Frontal cortex (tissue), 4 donors: Measurements from ENCODE around the gene SLC22A3. TPM values are rescaled to one million over a fixed set of nuclear protein-coding genes. Genes with fewer than 3 reads are reported as not detected.
"Not testable (repeated sequence)": the region's sequence is repeated elsewhere in the genome, so short reads cannot be mapped to it uniquely, and the experiment has no call there.

ENCODE experiments used
- DNase-seq, 2 donors: peaks; one replicate each; pipeline ENCODE4 v3.0.0; 2012; ENCODE audit warnings: low spot score in 2 of 2
- FAIRE-seq: peaks from 2 replicates; lab custom pipeline; 2012; peaks lifted over from hg19 to GRCh38; lab: Jason Lieb, UNC
- total RNA-seq: library from RNA; depleted of rRNA; stranded (reverse); fragments of >200 nt; gene quantifications from one replicate; pipeline ENCODE4 v1.2.3, GENCODE V29; 2014
- donor health status: control.
- donor health status: control.
- donor health status: control.

SLC22A3 gene
- total RNA-seq, 1 donor from 2014 or later, result 3.3 TPM

DNA sequence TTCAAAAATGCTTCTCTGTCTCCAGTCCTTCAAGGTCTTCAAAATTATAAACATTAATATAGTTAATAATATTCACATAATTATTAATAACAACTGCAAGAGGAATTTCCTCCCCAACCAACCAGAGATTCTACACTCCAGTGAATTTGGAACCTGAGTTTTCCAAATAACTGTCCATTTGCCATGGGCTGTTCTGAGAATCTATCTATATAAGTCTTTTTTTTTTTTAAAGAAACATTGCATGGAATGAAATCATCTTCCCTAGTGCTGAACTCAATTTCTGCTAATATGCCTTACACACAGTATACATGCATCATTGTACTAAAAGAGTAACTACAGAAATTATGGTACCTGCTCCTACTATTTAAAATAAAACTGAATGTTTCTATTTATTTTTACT, 113.9 kb downstream of the SLC22A3 start:
- DNase-seq (no peak), FAIRE-seq (no peak)

DNA sequence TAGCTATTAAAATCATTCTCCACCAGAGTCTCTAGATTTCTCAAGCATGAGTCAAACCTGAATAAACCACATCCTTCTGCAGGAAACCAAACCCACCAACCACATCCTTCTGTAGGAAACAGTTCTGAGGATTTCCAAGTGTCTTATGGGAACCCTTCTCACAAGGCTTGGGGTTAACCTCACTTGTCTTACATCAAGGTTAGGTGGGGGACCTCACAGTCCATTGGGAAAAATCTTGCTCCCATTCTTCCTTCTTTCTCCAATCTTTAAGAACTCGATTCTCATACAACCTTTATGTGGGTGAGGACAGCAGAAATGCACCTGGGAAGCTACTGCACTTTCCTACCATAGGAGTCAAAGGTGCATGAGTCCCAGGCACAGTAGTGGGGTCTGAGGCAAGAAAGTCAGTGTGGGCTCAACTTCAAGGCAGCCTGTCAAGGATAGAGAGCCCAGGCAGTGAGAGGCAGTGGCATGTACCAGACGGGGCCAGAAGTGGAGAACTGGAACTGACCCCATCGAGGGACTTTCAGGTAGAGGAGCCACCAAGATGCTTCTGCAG, 114.5 kb downstream of the SLC22A3 start:
- no peak for FAIRE-seq
- no peak for DNase-seq

DNA sequence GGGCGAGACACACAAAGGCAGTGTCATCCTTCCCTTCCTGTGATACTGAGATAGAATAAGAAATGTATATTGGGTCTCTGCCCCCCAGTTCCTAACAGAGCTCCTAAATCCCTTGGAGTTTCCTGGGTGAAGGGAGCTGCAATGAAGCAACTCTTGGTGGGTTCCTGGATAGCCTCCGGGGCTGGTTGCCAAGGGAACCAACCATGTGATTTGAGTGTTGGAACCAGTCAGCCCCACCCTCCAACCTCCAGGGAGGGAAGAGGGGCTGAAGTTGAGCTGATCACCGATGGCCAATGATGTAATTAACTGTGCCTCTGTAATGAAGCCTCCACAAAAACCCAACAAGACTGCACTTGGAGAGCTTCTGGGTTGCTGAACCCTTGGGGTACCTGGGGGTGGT, 116.6 kb downstream of the SLC22A3 start:
- FAIRE-seq, result no peak
- DNase-seq, result no peak

DNA sequence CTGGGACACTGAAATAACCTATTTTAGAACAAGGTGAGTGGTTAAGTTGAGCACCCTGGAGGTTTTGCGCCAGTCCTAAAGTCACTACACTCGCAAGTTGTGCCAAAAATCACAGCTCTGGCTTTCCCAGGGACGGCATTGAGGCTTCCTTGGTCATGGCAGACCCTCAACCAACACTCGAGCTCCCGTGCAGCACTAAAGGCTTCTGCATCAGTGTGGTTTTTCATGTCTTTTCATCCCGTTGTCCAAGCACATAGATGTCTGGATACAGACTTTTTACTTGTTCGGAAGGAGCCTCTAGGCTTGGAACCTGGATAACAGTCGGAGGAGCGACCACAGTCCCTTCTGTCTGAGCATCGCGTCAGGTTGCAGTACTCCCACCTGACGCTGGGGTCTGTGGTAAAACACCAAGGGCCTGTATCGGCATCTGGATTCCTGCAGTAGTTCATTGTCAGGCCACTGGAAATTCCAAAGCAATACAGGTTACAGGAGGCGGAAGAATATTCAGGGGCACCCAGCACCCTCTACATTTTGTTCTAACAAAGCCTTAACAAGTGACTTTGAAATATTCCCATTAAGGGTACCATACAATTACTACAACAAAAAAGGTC, 119.2 kb downstream of the SLC22A3 start:
- peak; percentile 37 for FAIRE-seq
- not testable (repeated sequence) for DNase-seq

DNA sequence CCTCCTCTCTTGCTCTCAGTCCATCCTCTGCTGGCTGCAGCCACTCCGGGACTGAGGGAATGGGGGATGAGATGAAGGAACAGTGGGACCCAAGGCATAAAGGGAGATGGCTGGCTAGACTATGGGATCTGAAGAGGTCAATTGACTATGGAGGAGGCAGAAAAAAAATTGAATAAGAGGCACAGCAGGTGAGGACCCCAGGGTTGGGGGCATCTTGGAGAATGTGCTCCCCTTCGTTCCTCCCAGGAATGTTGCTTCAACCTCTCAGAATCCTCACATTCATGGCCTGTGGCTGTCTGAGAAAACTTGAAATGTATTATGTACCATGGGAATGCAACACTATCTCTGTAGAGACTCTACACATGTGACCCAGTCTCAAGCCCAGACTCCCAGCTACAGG, 121.0 kb downstream of the SLC22A3 start:
- DNase-seq (no peak), FAIRE-seq (no peak)

DNA sequence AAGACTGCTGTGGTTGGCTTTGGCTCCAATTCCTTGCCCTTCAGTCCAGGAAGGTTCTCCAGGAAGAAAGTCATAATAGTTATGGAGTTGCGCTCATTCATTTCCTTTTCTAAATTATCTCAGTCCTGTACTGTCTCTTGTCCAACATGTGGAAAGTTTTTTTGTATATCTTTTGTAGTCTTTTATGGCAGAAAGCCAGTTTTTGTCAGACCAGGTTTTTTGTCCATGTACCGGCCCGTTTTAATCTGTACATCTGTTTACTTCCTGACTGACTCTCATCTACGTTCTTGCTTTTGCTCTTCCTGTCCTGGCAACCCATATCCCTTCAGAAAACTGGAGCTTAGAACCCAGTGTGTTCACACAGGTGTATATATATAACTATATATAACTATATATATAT, 127.9 kb downstream of the SLC22A3 start:
- DNase-seq, FAIRE-seq: not testable (repeated sequence)

DNA sequence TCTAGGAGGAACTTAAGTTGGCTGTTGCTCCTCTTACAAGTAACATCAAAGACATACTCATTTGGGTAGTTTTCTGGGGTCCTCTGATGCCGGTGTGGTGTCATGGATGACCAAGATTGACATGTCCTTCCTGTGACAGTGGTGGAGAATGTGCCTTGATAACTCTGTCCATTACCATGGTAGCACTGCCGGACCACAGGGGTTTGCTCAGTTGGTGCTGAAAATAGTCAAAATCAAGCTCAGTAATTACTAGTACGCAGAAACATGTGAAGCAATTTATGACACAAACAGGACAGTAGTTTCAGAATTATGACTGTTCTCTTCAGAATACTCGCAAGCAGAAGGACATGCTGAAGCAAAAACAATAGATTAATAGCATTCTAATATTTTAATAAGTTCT, 128.9 kb downstream of the SLC22A3 start:
- not testable (repeated sequence) for DNase-seq, FAIRE-seq

DNA sequence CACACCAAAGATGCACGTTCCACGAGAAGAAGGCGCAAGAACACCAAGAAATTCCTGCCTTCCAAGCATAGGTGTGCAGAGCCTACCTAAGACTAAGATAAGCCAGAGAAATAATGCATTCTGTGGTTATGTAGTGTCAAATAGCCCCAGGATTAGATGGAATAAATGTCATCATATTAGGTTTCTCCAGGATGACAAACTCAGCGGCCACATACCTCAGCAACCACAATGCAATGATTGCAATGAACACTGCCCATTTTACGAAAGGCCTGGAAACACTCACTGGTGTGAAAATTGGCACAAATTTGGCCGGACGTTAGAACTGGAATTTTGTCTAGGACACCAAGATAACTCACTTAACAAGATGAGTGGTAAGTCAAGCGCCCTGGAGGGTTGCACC, 129.7 kb downstream of the SLC22A3 start:
- DNase-seq, result no peak
- FAIRE-seq, result no peak

DNA sequence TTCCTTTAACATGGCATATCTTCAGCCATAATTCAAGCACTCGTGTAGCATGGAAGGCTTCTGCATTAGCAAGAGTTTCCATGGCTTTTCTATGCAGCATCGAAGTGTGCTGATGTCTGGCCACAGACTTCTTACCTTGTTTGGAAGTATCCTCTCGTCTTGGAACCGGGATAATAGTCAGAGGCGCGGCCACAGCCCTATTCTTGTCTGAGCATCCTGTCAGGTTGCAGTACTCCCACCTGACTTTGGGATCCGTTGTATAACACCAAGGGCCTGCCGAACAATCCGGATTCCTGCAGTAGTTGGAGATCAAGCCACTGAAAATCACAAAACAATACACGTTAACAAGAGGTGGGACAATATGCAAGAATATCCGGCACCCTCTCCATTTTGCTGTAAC, 138.9 kb downstream of the SLC22A3 start:
- no peak for FAIRE-seq
- DNase-seq, result no peak

DNA sequence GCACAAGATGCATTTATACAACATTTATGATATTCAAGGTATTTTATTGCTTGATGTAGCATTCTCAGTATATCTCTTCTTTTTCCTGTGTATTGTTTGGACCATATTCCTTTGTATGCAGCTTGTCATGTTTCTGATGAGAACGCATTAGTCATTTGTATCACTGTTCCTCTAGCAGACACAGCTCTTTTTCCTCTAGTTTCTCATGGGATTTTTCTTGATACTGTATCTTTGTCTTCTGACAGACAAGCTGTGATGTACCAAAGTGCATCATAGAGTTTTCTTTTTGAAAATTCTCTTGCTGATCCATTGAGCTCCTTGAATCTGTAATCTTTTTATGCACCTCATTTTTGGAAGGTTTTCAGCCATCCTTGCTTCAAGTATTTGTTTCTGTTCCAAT, 140.9 kb downstream of the SLC22A3 start:
- FAIRE-seq (no peak), DNase-seq (no peak)

DNA sequence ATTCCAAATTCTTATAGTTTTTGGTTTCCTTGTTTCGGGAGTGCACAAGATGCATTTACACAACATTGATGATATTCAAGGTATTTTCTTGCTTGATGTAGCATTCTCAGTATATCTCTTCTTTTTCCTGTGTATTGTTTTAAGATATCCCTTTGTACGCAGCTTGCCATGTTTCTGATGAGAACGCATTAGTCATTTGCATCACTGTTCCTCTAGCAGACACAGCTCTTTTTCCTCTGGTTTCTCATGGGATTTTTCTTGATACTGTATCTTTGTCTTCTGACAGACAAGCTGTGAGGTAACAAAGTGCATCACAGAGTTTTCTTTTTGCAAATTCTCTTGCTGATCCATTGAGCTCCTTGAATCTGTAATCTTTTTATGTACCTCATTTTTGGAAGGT, 146.4 kb downstream of the SLC22A3 start:
- DNase-seq (no peak), FAIRE-seq (no peak)

DNA sequence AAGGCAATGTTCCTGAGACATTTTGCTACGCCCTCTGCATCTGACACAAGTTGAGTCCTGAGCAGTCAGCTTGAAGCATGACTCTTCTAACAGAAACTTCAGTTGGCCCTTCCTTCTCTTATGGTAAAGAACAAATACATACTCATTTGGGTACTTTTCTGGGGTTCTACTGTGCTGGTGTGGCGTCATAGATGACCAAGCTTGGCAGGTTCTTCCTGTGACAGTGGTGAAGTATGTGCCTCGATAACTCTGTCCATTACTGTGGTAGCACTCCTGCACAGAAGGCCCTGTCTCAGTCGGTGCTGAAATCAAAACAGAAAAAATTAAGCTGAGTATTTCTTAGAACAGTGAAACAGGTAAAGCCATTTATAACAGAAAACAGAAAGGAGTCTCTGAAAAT, 152.5 kb downstream of the SLC22A3 start:
- no peak for FAIRE-seq
- DNase-seq, result no peak

Other genes with a start within 250 kb of the SLC22A3 start
- gene SLC22A1, start 226.6 kb upstream of the SLC22A3 start, total RNA-seq, result not detected
- 0.82 TPM for gene SLC22A2, start 89.6 kb upstream of the SLC22A3 start, total RNA-seq